Left lung (tissue), 10 donors: Measurements from ENCODE around the gene AIG1. TPM values are rescaled to one million over a fixed set of nuclear protein-coding genes. Genes with fewer than 3 reads are reported as not detected.

Source experiments
- ATAC-seq: fragments of 200-7000 bp; cut with Tn5 transposase; one replicate; pipeline ENCODE4 v1.9.1; 2020; ENCODE audit warnings: moderate library complexity
- DNase-seq, 4 donors: peaks; one replicate each; pipeline ENCODE4 v3.0.0-alpha.2; 2013 to 2020
- H3K27ac ChIP-seq, 2 donors: fragments of 200-600 bp; sonication (generic) in 1 of 2; one replicate each; pipeline versions ENCODE4 v1.5.0 to v1.8.0; 2020 to 2021
- H3K27me3 ChIP-seq, 2 donors: fragments of 200-600 bp; sonication (generic) in 1 of 2; one replicate each; pipeline versions ENCODE4 v1.5.0 to v1.8.0; 2020 to 2021
- H3K36me3 ChIP-seq, 2 donors: fragments of 200-600 bp; sonication (generic) in 1 of 2; one replicate each; pipeline versions ENCODE4 v1.5.0 to v1.8.0; 2020 to 2021
- H3K4me1 ChIP-seq, 2 donors: fragments of 200-600 bp; one replicate each; pipeline ENCODE4 v1.8.0; 2021
- H3K4me3 ChIP-seq, 2 donors: fragments of 200-600 bp; sonication (generic) in 1 of 2; one replicate each; pipeline versions ENCODE4 v1.5.0 to v1.8.0; 2020 to 2021; ENCODE audit warnings: mild to moderate bottlenecking in 1 of 2
- H3K9me3 ChIP-seq, 2 donors: fragments of 200-600 bp; sonication (generic) in 1 of 2; one replicate each; pipeline versions ENCODE4 v1.5.0 to v1.8.0; 2020 to 2021
- intact Hi-C, 2 donors: fragments of 100-400 bp; cut with DNase I; formaldehyde crosslinking; loops; one replicate each; pipeline versions ENCODE4 v1.11.2 to v1.14.2; 2022
- polyA plus RNA-seq, 6 donors: library from polyadenylated mRNA; unstranded; fragments of 120-200 nt; gene quantifications; one replicate each; pipeline ENCODE4 v1.2.1, GENCODE V29; 2013; ENCODE audit not compliant: insufficient read length in 6 of 6
- total RNA-seq, 2 donors: library from RNA; stranded (reverse); fragmentation: NEBNext Ultra II Directional; extraction: Animal tissue kit (Norgen Biotek cat#: 25700); gene quantifications; one replicate each; pipeline ENCODE4 v1.2.1, GENCODE V29; 2021
- TF ChIP-seq, protein P1 (sequence below), 2 donors: fragments of 200-600 bp; sonication (generic) in 1 of 2; IDR thresholded peaks; one replicate each; pipeline versions ENCODE4 v1.5.0 to v1.8.0; 2021; ENCODE audit warnings: antibody characterized with exemption in 2 of 2
- donor health status: DM: no; HTN: yes; CAD: no.
- donor health status: DM: no; HTN: no; CAD: no.

The AIG1 gene
- total and polyA plus RNA-seq, 8 donors, result 34.7 to 45.4 (median 36.8) TPM

DNA sequence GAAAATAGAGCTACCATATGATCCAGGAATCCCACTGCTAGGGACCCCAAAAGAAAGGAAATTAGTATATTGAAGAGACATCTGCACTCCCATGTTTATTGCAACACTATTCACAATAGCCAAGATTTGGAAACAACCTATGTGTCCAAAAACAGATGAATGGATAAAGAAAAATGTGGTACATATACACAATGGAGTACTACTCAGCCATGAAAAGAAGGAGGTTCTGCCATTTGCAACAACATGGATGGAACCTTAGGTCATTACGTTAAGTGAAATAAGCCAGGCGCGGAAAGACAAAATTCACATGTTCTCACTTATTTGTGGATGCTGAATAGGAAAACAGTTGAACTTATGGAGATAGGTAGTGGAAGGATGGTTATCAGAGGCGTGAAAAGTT is 252.5 kb downstream of the AIG1 start:
- H3K4me1 ChIP-seq, result no peaks in the 10 kb centered on the region
- H3K27ac ChIP-seq, result no peak overlapping the region
- intact Hi-C loops, result no loop called here
- peaks cover 4 to 12% of the 10 kb centered on the region in 2 donors for H3K9me3 ChIP-seq
- no peaks in the 10 kb centered on the region for H3K27me3 ChIP-seq
- TF ChIP-seq, protein P1, sequence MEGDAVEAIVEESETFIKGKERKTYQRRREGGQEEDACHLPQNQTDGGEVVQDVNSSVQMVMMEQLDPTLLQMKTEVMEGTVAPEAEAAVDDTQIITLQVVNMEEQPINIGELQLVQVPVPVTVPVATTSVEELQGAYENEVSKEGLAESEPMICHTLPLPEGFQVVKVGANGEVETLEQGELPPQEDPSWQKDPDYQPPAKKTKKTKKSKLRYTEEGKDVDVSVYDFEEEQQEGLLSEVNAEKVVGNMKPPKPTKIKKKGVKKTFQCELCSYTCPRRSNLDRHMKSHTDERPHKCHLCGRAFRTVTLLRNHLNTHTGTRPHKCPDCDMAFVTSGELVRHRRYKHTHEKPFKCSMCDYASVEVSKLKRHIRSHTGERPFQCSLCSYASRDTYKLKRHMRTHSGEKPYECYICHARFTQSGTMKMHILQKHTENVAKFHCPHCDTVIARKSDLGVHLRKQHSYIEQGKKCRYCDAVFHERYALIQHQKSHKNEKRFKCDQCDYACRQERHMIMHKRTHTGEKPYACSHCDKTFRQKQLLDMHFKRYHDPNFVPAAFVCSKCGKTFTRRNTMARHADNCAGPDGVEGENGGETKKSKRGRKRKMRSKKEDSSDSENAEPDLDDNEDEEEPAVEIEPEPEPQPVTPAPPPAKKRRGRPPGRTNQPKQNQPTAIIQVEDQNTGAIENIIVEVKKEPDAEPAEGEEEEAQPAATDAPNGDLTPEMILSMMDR (IDR thresholded peaks at IDR 0.05), result no peak
- H3K36me3 ChIP-seq, result no peaks in the 10 kb centered on the region
- no peak for DNase-seq
- ATAC-seq, result no peak
- H3K4me3 ChIP-seq, result no peak overlapping the region

DNA sequence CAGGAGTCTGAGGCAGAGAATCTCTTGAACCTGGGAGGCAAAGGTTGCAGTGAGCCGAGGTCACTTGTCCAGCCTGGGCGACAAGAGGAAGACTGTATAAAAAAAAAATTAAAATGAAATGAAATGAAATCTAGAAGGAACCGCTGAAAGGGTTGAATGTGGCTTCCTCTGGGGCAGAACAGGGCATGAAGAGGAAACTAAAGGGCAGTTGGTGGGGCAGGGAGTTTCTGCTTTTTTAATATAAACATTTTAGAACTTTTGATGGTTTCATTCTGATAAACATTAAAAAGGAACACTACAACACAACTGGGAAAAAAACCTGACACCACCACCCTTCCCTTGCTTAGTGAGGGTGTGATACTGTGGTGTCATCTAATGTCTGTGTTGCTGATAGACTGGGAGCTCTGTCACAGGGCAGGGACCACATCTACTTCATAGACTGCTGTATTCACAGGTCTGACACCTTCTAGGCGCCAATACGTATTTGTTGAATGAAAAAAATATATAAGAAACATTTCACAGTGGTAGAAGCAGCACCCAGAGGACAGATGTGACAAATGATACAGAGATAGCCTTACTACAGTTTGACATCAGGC is 260.9 kb downstream of the AIG1 start:
- no peaks in the 10 kb centered on the region for H3K4me1 ChIP-seq
- no peak overlapping the region for H3K4me3 ChIP-seq
- H3K9me3 ChIP-seq, result peaks cover 0 to 15% of the 10 kb centered on the region in 2 donors
- H3K36me3 ChIP-seq, result no peaks in the 10 kb centered on the region
- TF ChIP-seq, protein P1 (IDR thresholded peaks at IDR 0.05), result no peak
- DNase-seq (no peak), ATAC-seq (no peak)
- intact Hi-C loops, result no loop called here
- no peak overlapping the region for H3K27ac ChIP-seq
- H3K27me3 ChIP-seq, result no peaks in the 10 kb centered on the region

DNA sequence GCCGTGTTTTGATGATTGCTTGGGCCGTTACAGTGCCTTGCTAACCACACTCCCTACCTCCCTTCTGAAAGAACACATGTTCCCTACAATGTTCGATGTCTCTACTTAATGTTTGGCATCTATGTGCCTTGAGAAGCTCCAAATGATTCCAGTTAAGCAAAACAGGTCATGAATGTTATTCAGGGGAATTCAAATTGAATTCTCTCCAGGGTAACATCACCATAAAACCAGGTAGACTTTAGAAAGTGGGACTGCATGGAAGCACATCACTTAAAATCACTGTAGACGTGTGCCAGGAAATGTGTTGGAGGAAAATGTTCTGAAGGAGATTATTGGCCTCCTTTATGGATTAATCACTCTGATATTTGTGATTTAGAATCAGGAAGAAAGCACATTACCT is 261.7 kb downstream of the AIG1 start:
- ATAC-seq, result no peak
- TF ChIP-seq, protein P1 (IDR thresholded peaks at IDR 0.05), result no peak
- no peak overlapping the region for H3K27ac ChIP-seq

DNA sequence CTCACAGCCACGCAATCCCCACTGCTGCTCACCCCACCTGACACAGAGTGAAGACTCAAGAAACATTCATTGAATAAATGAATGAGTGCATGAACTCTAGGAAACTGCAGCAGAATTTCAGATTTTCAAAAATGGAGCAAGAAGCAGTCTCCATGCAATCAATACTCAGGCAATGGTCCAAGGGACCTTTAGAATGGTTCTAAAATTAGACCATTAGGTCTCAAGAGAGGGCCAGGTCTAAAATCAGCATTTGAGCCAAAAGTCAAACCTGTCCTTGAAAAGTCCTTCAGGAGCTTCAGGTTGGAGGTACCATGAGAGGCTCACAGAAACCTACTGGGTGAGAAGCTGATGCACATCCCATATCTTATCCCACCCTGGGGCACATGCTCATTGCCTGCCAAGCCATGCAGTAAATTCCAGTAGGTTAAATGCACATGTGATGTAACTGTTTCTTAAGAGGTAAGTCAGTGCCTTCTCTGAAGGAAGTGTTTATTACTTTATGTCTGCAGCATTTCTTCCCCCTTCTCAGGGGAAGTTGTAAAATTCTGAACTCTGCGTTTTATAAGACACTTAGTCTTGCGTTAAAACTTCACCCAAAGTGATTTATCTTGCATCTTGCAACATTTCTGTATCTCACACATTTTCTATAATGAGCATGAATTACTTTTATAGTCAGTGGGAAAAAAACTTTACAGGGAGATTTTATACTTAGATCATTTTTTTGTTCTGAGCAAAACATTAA is 263.2 kb downstream of the AIG1 start:
- Histone ChIP-seq H3K27ac (no peak overlapping the region), H3K4me3 (no peak overlapping the region), H3K36me3 (no peaks in the 10 kb centered on the region), H3K9me3 (no peaks in the 10 kb centered on the region), H3K27me3 (no peaks in the 10 kb centered on the region), H3K4me1 (no peaks in the 10 kb centered on the region)
- DNase-seq (no peak), ATAC-seq (no peak)
- TF ChIP-seq, protein P1 (IDR thresholded peaks at IDR 0.05), result no peak
- intact Hi-C loops, result no loop called here

More for the DNA sequence above, 261.7 kb downstream of the AIG1 start:
- Histone ChIP-seq H3K4me1 (no peaks in the 10 kb centered on the region), H3K4me3 (no peak overlapping the region), H3K27me3 (no peaks in the 10 kb centered on the region), H3K9me3 (peaks cover 0 to 9% of the 10 kb centered on the region in 2 donors), H3K36me3 (no peaks in the 10 kb centered on the region)
- no peak for DNase-seq
- intact Hi-C loops, result no loop called here

DNA sequence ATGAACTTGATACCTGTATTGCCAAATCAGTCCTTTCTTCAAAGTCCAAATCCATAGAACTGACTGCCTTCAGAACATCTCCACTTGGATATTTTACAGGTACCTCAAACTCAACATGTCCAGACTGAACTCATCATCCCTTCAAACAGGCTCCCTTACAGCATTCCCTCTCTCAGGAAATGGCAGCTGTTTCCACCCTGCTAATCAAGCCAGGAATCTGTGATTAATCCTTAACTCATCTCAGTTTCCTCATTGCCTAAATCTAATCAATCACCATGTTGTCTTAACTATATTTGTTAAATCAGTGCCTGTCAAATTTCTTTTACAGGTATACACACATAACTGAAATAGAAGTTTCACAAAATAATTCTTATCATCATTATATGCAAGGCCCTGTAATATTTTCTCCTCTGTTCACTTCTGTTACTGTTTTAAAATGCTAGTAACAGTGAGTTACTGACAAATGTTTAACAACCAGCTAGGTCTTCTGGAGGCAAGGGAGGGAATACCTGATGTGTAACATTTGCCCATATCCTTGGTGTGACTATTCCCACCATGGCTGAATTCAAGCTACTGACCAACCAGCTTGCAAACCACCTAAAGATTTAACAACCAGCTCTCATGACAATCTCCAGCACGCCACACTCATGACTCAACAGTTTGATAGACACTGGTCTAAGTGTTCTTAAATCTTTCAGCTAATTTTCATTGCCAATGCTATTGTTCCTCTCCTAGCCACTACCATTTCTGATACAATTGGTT is 264.9 kb downstream of the AIG1 start:
- no peaks in the 10 kb centered on the region for H3K36me3 ChIP-seq
- no peak overlapping the region for H3K27ac ChIP-seq
- H3K27me3 ChIP-seq, result no peaks in the 10 kb centered on the region
- no peaks in the 10 kb centered on the region for H3K9me3 ChIP-seq
- DNase-seq (no peak), ATAC-seq (no peak)
- H3K4me3 ChIP-seq, result no peak overlapping the region
- intact Hi-C loops, result no loop called here
- TF ChIP-seq, protein P1 (IDR thresholded peaks at IDR 0.05), result no peak
- no peaks in the 10 kb centered on the region for H3K4me1 ChIP-seq
